RPMI8226 (cell line): ENCODE data around the gene TMEM203.
"Not testable (repeated sequence)": the region's sequence is repeated elsewhere in the genome, so short reads cannot be mapped to it uniquely, and the experiment has no call there.

ENCODE experiments used
- DNase-seq: peaks from one replicate; pipeline ENCODE4 v3.0.0-alpha.2; 2015

The TMEM203 gene, protein sequence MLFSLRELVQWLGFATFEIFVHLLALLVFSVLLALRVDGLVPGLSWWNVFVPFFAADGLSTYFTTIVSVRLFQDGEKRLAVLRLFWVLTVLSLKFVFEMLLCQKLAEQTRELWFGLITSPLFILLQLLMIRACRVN

DNA sequence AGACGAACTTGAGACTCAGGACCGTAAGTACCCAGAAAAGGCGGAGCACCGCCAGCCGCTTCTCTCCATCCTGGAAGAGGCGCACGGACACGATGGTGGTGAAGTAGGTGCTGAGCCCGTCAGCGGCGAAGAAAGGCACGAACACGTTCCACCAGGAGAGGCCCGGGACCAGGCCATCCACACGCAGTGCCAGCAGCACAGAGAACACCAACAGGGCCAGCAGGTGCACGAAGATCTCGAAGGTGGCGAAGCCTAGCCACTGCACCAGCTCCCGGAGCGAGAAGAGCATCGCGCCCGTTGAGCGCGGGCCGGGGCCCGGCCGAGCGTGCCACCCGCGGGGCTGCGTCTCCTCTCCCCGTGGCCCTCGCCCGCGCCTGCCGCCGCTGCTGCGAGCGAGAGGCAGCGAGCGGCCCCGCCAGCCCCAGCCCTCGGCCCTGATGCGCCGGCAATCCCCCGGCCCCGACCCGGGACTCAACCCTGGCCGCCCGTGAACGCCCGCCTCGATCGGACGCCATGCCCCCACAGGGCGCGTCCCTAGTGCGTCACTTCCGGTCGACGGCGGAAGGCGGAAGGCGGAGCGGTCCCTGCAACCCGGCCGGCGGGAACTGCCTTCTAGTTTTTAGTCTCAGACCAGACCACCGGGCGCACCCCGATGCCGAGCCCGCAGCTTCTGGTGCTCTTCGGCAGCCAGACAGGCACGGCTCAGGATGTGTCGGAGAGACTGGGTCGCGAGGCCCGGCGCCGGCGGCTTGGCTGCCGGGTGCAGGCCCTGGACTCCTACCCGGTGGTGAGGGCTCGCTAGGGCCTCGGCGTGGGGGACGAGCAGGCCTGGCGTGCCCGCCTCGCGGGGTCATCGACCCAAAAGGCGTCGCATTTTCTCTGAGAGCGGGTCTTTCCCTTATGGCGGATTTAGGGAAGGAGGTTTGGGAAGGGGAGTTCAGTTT is at the start of gene TMEM203, which contains the start of gene NDOR1:
TSS of gene TMEM203 (minus strand) at position 523 of the 944 bp plus-strand sequence. CDS start at position 289, 234 bp downstream.
TSS of gene NDOR1 (plus strand) at position 575 of the 944 bp plus-strand sequence. CDS start at position 653, 78 bp downstream.
- DNase-seq: peak; percentile 96

DNA sequence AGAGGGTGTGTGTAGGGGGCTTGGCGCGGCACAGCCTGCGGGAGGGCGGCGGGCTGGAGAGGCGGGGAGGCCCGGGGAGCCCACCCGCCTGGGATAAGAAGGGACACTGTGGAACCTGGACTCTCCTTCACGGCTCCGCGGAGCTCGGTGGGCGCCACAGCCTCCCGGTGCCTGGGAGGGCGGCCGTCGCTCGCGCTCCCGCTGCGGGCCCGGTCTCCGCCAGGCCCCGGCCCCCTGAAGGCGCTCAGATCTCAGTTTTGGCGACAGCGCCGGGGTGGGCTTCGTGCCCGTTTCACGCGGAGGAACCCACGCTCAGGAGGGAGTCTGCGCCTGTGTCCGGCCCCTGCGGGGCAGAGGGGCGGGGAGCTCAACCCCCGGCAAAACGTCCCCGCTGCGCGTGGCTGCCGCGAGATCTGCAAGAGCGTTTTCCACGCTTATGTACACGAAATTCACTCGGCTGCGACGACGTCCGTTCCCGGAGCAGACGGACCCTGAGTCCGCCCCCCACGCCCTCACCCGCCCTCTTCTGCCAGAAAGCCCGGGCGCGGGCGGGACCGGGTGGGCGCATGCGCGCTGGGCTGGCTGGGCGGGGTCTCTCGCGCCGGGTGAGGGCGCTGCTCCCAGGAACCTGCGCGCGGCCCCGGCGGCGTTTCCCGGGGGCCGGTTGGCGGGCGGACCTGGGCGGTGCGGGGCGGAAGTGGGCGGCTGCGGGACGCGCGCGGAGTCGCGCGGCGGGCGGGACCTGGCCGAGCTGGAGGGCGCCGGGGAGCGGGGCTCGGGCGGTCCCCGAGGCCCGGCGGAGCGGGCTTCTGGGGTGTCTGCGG is 49.4 kb upstream of the TMEM203 start, which contains the start of gene NELFB:
TSS of gene NELFB (plus strand) at position 704 of the 824 bp plus-strand sequence.
- peak; percentile 96 for DNase-seq

DNA sequence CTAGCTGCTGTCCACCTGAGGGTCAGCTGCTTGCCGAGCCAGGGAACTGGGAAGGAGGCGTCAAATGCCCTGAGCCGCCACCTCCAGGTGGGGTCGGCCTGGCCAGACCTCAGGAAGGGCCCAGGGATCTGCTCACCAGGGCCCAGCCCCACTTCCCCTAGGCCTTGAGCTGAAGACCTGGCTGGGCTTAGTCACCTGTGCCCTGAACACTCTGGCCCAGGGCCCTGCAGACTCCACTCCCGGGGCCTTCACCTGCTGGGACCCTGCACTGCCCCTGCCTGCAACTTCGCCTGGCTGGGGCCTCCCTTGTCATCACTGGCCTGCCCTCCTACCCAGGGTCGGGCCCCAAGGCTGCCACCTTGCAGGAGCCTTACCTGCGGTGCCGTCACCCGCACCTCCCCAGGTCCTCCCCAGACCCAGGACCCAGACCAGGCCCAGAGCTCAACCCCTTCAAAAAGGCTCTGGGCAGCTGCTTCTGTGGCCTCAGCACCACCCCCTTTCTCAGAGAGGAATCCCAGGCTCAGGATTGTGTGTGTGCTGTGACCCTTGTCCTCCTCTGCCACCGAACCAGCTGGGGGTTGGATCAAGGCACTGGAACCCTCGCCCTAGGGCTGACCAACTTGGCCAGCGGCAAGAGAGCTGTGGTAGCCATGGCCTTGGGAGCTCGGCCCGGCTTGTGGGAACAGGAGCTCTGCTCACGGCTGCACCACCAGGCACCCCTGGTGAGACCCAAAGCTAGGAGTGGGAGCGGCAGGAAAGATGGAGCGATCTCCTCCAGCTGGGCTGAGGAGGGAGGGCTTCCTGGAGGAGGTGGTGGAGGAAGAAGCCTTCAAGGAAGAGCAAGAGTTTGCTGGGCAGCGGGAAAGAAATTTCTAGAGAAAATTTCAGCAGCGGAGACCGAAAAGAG is 48.5 kb upstream of the TMEM203 start:
- peak; percentile 9 for DNase-seq

DNA sequence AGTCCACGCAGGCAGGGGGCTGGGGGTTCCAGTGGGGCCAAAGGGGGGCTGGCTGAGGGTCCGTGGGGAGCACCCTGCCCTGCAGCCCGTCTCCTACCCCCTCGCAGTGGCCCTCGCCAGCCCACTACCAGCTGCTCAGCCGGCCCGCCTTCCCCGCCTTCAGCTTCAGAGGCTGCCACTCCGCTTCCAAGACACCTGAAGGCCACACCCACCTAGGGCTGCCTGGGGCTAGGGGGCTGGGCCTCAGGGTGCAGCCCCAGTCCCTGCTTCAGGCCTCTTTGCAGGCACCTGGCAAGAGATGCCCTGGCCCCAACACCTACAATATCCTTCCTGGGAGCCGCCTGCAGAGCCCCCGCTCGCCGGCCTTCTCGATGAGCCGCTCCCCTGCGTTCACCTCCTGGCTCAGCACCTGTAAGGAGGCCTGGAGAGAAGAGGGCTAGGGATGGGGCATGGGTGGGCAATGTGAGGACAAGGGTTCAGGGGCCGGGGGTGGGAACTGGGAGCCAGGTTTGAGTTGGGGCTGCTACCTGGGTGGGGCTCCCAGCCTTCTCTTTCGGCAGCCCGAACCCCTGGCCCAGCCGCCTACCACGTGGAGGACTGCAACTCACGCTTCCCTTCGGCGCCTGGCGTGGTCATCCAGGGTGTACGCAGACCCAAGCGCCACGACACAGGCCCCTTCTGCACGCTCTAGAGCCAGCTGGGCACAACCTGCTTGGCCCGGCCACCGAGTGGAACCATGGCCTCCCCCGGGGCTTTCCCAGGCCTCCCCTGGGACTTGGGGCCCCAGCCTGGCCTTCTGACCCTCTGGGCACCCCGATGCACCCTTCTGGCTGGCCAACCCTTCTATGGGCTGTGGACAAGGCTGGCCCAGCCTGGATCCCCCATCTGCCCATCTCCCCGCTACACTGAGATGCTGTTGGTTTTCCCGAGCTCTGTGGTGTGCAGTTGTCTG is 47.4 kb upstream of the TMEM203 start:
- no peak for DNase-seq

DNA sequence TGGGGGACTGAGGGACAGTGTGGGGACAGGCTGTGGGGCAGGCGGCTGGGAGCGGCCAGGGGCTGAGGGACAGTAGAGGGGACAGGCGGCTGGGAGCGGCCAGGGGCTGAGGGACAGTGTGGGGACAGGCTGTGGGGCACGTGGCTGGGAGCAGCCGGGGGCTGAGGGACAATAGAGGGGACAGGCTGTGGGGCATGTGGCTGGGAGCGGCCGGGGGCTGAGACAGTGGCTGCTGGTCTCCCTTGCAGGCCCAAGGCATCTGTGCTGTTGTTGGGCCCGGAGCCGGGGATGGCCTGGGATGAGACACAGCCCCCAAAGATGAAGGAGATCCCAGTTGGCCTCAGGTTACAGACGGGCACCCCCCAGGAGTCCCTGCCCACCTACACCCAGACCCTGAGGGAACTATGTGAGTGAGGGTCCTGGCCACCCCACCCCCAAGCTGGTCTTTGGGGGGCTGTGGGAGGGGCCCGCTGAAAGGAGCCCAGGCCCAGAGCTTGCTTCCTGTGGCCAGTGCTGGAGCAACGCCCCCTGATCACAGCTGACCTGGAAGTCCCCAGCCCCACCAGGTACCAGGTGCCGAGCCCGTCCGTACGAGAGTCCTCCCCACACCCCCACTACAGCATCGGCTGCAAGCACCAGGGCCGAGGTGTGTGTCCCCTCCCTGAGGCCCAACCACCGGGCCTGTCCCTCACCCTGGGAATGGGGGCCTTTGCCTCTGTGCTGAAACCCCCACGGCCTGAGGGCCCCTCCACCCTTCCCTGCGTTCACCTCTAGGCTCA is 46.2 kb upstream of the TMEM203 start:
- no peak for DNase-seq

DNA sequence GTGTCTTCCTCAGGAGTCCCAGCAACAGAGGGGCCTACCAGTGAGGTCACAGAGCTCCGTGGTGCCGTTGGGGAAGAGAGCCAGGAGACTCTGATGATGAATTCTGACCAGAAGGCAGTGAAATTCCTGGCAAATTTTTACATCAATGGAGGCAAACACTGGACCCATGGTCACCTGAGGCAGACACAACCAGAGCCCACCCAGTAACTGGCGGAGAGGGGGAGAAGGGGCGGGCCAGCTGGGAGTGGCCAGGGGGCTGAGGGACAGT is 45.7 kb upstream of the TMEM203 start, which contains the start of gene STPG3:
TSS of gene STPG3 (plus strand) at position 93 of the 268 bp plus-strand sequence. CDS start at position 94, 1 bp downstream.
- no peak for DNase-seq

DNA sequence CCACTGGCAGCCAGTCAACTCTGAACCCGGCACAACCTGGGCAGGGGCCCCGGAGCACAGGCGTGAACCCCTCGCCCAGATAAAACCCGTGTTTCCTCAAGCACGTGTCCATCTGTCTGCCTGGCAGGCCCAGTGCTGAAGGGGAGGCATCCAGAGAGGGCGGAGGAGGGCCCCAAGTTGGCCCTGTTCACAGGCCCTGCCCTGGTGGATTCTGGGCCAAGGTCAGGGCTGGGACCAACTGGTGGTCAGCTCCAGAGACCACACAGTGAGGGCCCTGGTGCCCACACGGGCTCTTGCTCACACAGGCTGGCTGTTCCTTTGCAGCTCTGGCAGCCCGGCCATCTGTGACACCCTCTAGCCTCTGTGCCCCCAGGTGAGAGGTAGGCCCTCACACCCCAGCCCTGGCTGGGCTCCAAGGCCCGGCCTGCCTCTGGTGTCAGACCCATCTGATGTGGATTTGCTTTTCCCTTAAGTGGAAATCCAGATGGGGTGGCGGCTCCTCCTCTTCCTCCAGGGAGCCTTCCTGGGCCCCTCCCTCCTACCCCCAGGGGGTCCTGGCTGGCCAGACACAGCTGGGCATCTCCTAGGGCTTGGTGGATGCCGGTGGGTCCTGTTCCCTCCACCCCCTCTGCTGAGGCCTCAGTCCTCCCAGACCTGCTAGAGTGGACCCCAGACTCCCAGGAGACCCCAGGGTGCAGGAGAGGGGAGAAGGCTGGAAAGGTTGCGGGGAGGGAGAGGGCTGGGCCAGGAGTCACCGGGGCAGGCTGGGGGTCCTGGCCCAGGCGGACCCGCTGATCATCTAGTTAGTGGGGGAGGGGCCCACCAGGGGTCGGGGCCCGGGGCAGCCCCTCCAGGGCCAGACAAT is 45.1 kb upstream of the TMEM203 start:
- no peak for DNase-seq

DNA sequence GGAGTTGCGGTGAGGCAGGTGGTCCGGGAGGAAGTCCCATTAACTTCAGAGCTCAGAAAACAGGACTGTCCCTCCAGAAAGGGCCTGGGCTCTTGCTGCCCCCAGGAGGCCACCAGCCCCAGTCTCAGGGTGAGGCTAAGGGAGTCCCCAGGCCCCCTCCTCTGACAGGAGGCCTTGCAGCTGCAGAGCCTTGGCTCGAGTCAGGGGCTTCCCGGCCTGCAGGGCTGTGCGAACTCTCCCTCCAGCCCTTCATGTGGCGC is 42.4 kb upstream of the TMEM203 start:
- DNase-seq: no peak

DNA sequence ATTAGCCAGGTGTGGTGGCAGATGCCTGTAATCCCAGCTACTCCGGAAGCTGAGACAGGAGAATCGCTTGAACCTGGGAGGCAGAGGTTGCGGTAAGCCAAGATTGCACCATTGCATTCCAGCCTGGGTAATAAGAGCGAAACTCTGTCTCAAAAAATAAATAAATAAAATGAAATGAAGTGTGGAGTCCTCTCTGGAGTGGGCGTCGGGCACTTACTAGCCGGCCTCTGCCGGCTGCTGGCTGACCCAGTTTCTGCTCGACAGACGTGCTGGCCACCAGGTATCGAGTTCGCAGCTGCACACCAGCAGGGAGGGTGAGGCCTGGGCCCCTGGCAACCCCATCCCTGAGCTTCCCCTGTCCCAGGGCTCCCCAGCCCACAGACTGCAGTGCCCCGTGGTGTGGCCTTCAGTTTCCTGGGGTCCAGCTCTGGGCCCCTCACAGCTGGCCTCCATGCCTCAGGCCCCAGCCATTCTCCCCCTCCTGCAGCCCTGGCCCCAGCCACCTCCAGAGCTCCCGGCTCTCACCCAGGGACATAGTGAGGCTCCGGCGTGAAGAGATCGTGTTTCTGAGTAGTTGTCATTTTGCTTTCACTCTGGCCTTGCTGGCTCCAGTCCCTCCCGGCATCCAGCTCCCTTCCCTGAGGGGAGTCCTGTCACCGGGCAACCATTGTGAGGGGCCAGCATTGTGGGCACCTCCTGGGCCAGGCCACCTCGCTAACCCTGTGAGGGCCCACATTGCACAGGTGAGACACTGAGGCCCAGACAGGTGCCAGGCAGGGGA is 41.9 kb upstream of the TMEM203 start:
- no peak for DNase-seq

DNA sequence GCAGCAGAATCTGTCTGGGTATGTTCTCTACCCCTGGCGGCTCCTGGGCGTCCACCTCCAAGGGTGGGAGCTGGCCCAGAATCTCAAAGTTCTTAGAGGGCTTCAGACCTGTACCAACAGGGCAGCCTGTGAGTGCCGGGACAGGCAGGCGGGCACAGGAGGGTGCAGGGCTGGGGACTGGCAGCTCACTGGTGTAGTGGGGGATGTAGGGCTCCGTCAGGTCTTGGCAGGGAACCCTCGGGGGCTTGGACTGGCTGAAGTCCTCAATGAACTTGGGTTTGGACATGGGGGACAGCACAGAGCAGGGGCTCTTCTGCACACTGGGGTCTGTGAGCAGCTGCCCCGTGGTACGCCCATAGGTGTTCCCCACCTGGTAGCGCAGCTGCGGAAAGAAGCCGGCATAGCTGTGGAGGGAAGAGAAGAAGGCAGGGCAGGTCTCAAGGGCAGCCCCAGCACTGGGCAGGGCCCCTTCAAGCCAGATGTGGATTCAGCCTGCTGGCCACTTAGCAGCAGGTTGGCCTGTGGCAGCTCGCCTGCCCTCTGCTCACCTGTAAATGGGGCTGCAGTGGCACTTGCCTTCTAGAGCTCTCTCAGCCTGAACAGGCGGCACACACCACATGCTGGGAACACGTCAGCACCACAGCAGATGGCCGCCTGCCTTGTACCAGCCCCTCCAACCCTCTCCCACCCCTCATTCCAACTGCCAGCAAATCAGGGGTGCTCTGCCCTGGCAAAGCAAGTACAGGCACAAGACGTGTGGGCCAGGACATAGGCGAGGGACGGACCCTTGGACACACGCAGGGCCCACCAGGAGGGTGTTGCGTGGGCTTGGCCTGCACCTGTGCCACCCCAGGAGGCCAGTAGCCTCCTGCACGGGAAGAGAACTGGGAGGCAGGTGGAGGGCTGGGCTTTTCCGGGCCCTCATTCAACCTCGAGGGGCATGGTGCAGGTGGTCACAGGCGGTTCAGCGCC is 40.3 kb upstream of the TMEM203 start:
- DNase-seq: no peak

DNA sequence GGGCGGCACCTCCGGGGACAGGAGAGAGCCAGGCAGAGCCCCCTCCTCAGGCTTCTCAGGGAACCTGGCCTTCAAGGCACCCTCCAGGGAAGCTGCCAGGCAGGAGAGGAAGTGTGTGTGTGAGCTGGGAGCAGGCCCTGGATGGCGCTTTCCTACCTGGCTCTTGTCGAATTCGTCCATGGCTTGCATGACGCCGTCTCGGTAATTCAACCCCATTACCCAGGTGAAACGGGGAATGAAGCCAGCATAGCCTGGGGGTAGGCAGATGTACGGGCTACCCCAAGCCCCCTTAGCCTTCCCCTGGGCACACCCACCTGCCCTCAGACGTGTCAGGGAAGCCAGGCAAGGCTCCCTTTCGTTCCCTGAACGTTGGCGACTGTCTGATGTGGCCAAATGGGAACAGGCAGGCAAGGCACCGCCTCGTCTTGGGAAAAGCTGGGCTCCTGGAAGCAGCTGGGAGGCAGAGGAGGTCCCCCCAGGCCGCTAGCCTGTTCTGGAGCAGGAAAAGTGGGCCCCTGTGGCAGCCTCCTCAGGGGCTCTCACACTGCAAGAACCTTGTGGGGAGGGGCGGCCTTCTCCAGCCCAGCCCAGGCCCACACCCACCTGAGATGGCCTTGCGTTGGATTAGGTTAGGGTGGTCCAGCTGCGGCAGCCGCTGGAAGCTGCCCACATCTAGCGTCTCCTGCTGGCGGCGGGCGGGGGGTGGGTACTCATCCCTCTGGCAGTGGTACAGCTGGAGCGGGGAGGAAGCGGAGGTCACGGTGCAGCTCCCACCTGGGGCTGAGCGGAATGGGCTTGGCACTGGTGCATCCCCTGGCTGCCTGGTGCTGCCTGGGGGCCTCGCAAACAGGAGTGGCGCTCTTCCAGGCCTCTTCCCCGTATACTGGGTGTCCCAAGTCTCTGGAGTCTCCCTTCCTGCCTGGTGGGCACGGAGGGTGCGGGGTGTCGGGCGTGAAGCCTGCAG is 39.3 kb upstream of the TMEM203 start:
- no peak for DNase-seq

DNA sequence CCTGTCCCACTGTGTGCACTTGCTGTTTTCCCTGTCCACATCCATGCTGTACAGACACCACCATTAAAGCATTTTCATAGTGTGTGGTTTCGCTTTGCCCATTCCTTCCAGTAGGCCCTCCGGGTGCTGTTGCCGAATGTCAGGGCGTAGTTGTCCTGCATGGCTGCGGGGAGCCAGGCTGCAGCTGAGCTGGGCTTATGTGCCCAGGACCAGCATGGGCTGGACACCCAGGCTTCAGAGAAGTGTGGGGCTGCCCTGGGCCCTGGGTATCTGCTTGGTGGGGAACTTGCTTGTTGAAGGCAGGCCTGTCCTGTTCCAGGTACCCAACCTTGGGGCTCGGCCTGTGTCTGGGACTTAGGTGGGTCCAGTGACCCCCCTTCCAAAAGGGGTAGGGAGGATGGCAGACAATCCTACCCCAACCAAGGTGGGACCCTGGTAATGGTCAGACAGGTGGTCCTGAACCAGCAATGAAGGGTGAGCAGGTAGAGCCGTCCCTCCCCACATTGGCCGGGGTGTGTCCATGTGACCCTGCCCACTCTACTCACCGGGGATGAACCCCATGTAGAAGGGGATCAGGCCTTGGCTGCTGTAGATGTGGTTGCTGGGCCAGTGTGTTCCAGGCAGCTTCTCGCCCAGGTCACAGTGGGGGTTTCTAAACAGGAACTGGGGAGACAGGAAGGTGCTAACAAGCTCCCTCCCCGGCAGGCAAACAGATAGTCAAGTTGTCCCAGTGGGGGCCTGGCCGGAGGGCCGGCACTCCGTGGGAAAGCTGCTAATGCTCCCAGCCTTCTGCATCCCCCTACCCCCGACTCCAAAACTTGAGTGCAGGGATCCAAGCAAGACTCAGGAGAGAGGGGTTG is 38.4 kb upstream of the TMEM203 start:
- no peak for DNase-seq

DNA sequence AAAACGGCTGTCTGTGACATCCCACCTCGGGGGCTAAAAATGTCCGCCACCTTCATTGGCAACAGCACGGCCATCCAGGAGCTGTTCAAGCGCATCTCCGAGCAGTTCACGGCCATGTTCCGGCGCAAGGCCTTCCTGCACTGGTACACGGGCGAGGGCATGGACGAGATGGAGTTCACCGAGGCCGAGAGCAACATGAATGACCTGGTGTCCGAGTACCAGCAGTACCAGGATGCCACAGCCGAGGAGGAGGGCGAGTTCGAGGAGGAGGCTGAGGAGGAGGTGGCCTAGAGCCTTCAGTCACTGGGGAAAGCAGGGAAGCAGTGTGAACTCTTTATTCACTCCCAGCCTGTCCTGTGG is 37.8 kb upstream of the TMEM203 start:
- not testable (repeated sequence) for DNase-seq

DNA sequence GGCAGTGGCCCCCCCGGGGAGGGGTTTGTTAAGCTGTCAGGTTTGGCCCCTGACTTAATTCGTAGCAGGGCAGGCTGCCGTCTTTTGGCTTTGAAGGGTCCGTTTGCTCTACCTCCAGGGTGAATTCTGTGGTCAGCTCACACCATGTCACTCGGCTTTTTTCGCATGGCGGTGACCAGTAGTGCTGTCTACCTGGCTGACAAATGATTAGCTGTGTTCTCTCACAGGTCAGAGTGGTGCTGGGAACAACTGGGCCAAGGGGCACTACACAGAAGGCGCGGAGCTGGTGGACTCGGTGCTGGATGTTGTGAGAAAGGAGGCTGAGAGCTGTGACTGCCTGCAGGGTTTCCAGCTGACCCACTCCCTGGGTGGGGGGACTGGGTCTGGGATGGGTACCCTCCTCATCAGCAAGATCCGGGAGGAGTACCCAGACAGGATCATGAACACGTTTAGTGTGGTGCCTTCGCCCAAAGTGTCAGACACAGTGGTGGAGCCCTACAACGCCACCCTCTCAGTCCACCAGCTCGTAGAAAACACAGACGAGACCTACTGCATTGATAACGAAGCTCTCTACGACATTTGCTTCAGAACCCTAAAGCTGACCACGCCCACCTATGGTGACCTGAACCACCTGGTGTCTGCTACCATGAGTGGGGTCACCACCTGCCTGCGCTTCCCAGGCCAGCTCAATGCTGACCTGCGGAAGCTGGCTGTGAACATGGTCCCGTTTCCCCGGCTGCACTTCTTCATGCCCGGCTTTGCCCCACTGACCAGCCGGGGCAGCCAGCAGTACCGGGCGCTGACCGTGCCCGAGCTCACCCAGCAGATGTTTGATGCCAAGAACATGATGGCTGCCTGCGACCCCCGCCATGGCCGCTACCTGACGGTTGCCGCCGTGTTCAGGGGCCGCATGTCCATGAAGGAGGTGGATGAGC is 37.1 kb upstream of the TMEM203 start:
- no peak for DNase-seq
